ENCODE measurements around the gene TMEM270. TPM values are rescaled to one million over a fixed set of nuclear protein-coding genes. Genes with fewer than 3 reads are reported as not detected.
A peak's percentile ranks its signal among the peaks of the same experiment; 100 is the strongest.

Gene TMEM270
- total RNA-seq, 1 donor from 2014 or later, result not detected

GRCh38 chr7:73861305-73861704, 346 bp downstream of the TMEM270 start:
- Mint-ChIP-seq H3K27me3 (ENCODE audit: low read depth) (peaks cover 20% of the 10 kb centered on the region), H3K27ac (ENCODE audit: unreplicated experiment) (no peak overlapping the region), H3K36me3 (ENCODE audit: low read depth) (no peaks in the 10 kb centered on the region), H3K4me3 (no peak overlapping the region), H3K9me3 (no peaks in the 10 kb centered on the region), H3K4me1 (no peaks in the 10 kb centered on the region)
- no peak for TF ChIP-seq CTCF (conservative IDR thresholded peaks at IDR 0.05)
- no peak for DNase-seq (ENCODE audit: low read depth, low spot score)

DNA sequence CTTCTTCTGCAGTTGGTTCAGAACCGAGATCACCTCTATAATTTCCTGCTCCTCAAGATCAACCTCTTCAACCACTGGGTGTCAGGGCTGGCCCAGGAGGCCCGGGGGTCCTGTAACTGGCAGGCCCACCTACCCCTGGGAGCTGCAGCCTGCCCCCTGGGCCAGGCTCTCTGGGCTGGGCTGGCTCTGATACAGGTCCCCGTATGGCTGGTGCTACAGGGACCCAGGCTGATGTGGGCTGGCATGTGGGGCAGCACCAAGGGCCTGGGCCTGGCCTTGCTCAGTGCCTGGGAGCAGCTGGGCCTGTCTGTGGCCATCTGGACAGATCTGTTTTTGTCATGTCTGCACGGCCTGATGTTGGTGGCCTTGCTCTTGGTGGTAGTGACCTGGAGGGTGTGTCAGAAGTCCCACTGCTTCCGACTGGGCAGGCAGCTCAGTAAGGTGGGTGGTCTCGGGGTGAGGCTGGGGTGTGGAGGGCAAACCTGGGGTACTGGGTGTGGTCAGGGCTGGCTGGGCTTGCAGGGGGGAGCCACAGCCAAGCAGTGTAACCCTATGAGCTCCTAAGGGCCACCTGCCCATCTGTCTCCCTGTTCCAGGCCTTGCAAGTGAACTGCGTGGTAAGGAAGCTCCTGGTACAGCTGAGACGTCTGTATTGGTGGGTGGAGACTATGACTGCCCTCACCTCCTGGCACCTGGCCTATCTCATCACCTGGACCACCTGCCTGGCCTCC, 4.2 kb downstream of the TMEM270 start:
- TF ChIP-seq CTCF (conservative IDR thresholded peaks at IDR 0.05), result no peak
- H3K9me3 Mint-ChIP-seq, result no peaks in the 10 kb centered on the region
- peak overlapping the region; percentile 27 for H3K27ac Mint-ChIP-seq (ENCODE audit: unreplicated experiment)
- no peak overlapping the region for H3K4me3 Mint-ChIP-seq
- no peak for DNase-seq (ENCODE audit: low read depth, low spot score)
- no peaks in the 10 kb centered on the region for H3K27me3 Mint-ChIP-seq (ENCODE audit: low read depth)
- no peaks in the 10 kb centered on the region for H3K36me3 Mint-ChIP-seq (ENCODE audit: low read depth)
- no peaks in the 10 kb centered on the region for H3K4me1 Mint-ChIP-seq

GRCh38 chr7:73865738-73866445, 4.9 kb downstream of the TMEM270 start:
- peak; percentile 59 for TF ChIP-seq CTCF (conservative IDR thresholded peaks at IDR 0.05)
- Mint-ChIP-seq H3K4me1 (no peaks in the 10 kb centered on the region), H3K27ac (ENCODE audit: unreplicated experiment) (peak overlapping the region; percentile 82), H3K27me3 (ENCODE audit: low read depth) (no peaks in the 10 kb centered on the region), H3K9me3 (no peaks in the 10 kb centered on the region), H3K4me3 (no peak overlapping the region), H3K36me3 (ENCODE audit: low read depth) (no peaks in the 10 kb centered on the region)
- DNase-seq (ENCODE audit: low read depth, low spot score), result no peak

DNA sequence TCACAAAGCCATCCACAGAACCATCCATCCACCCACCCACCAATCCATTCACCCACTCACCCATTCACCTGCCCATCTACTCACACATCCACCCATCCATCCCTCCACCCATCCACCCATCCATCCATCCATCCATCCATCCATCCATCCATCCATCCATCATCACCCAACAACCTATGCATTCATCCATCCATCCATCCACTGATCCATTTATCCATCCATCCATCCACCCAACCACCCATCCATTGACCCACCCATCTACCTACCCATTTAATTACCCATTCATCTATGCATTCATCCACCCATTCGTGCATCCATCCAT, 5.4 kb downstream of the TMEM270 start:
- Mint-ChIP-seq H3K27ac (ENCODE audit: unreplicated experiment) (no peak overlapping the region), H3K36me3 (ENCODE audit: low read depth) (no peaks in the 10 kb centered on the region), H3K4me1 (no peaks in the 10 kb centered on the region), H3K9me3 (no peaks in the 10 kb centered on the region), H3K27me3 (ENCODE audit: low read depth) (no peaks in the 10 kb centered on the region), H3K4me3 (no peak overlapping the region)
- no peak for TF ChIP-seq CTCF (conservative IDR thresholded peaks at IDR 0.05)
- DNase-seq (ENCODE audit: low read depth, low spot score), result no peak

DNA sequence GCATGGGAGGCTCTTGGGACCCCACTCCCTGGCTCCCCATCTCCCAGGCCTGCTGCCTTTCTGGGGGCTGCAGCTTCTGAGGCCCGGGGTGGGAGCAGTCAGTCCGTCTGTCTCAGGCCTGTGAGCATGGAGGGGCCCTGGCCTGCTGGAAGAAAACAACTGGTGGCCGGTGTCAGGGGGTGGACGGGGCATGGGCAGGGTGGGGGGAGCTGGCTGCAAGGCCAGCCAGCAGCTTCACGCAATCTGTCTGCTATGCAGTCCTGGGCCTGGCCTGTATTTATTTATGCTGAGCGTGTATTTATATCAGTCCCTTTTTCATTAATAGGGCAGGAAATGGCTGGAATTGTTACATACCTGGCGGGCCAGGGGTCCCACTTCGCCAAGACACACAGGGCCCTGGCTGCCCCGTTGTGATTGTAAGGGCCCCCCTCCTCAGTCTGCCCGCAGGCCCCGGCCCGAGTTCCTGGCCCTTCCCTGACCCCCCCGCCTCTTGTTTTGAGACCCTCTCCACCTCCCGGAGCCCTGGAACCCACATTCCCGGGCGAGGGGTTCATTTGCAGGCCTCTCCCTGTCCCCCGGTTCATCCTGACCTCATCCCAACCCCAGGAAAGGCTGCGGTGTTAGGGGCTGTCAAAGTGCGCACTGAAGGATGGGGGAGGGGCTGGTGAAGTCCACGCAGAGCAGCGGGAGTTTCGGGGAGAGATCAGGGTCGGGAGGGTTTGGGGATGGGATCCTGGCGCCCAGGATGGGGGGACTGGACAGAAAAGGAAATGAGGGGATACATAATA, 8.2 kb downstream of the TMEM270 start:
- no peak overlapping the region for H3K27ac Mint-ChIP-seq (ENCODE audit: unreplicated experiment)
- no peak for TF ChIP-seq CTCF (conservative IDR thresholded peaks at IDR 0.05)
- no peaks in the 10 kb centered on the region for H3K4me1 Mint-ChIP-seq
- H3K36me3 Mint-ChIP-seq (ENCODE audit: low read depth), result no peaks in the 10 kb centered on the region
- no peaks in the 10 kb centered on the region for H3K9me3 Mint-ChIP-seq
- H3K27me3 Mint-ChIP-seq (ENCODE audit: low read depth), result no peaks in the 10 kb centered on the region
- no peak for DNase-seq (ENCODE audit: low read depth, low spot score)
- no peak overlapping the region for H3K4me3 Mint-ChIP-seq
